Gastroesophageal sphincter (tissue), 4 donors: ENCODE measurements around the gene CXCR4. TPM values are rescaled to one million over a fixed set of nuclear protein-coding genes. Genes with fewer than 3 reads are reported as not detected.

Experiments
- ATAC-seq: fragments of 150-250 bp; one replicate; pipeline ENCODE4 v1.9.1; 2016; ENCODE audit warnings: mild to moderate bottlenecking, moderate library complexity
- H3K27ac ChIP-seq, 4 donors: fragments of 200-600 bp; sonication (generic) in 3 of 4; 1 replicate in 3 of 4; 2 replicates in 1 of 4; pipeline ENCODE4 v1.5.1; 2016 to 2019
- H3K27me3 ChIP-seq: fragments of 200-600 bp; sonication (generic); one replicate; pipeline ENCODE4 v1.5.1; 2019
- H3K36me3 ChIP-seq, 2 donors: fragments of 200-600 bp; sonication (generic); one replicate each; pipeline ENCODE4 v1.5.1; 2019; ENCODE audit warnings: control low read depth in 1 of 2
- H3K4me1 ChIP-seq, 3 donors: fragments of 200-600 bp; sonication (generic); 1 replicate in 2 of 3; 2 replicates in 1 of 3; pipeline ENCODE4 v1.5.1; 2016 to 2019; ENCODE audit warnings: control low read depth in 2 of 3
- H3K4me3 ChIP-seq, 2 donors: fragments of 200-600 bp; sonication (generic); one replicate each; pipeline ENCODE4 v1.5.1; 2019; ENCODE audit warnings: mild to moderate bottlenecking in 1 of 2, moderate library complexity in 1 of 2
- H3K9me3 ChIP-seq, 3 donors: fragments of 200-600 bp; sonication (generic); one replicate each; pipeline ENCODE4 v1.5.1; 2017 to 2019; ENCODE audit warnings: control low read depth in 2 of 3
- EP300 ChIP-seq: sonication (generic); formaldehyde crosslinking; IDR thresholded peaks from one replicate; pipeline ENCODE4 v1.6.1; 2017; ENCODE audit warnings: antibody characterized with exemption, mild to moderate bottlenecking
- POLR2A ChIP-seq, 2 donors: fragments of 450-650 bp; IDR thresholded peaks; one replicate each; pipeline ENCODE4 v1.6.1; 2017; ENCODE audit warnings: antibody characterized with exemption in 2 of 2, mild to moderate bottlenecking in 2 of 2, moderate library complexity in 1 of 2
- POLR2AphosphoS5 ChIP-seq: sonication (generic); formaldehyde crosslinking; IDR thresholded peaks from one replicate; pipeline ENCODE4 v1.6.1; 2017; ENCODE audit warnings: antibody characterized with exemption
- WGBS, 2 donors: methylation state at CpG; one replicate each; pipeline ENCODE4 v1.1.5; 2018; ENCODE audit warnings: low coverage in 1 of 2; 5-methylcytosine and 5-hydroxymethylcytosine counted together
- total RNA-seq, 4 donors: library from RNA; depleted of rRNA; stranded (reverse); fragments of >200 nt; gene quantifications; one replicate each; pipeline ENCODE4 v1.1.0, GENCODE V29; 2016
- TF ChIP-seq, protein P1 (sequence below), 4 experiments: fragments of 200-600 bp in 2 of 4; fragments of 450-650 bp in 2 of 4; sonication (generic) in 1 of 4; IDR thresholded peaks; one replicate each; pipeline ENCODE4 v1.5.1; 2017 to 2019; ENCODE audit warnings: antibody characterized with exemption in 4 of 4, mild to moderate bottlenecking in 2 of 4, moderate library complexity in 2 of 4

CXCR4 gene
- total RNA-seq, 4 donors from 2014 or later = 5.1 to 8.2 (median 7.7) TPM

DNA sequence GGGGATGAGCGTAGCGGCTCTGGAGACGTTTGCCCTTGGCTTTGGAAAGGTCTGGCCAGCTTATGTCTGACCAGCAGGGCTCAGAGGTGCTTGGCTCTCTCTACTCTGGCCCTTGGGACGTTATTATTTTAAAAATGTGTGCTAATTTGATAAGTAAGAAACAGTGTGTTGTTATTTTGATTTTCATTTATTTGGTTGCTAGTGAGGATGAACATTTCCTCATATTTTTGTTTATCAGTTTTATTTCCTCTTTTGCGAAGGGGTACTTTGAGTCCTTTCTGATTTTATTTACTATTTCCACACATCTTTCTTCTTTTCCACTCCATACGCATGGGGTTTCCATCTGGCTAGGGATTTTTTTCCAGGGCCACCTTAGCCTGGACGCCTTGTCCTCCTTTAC, 11.4 kb downstream of the CXCR4 start:
- Histone ChIP-seq H3K9me3 (no peaks in the 10 kb centered on the region), H3K27me3 (no peaks in the 10 kb centered on the region), H3K27ac (no peak overlapping the region), H3K4me3 (no peak overlapping the region), H3K4me1 (no peaks in the 10 kb centered on the region), H3K36me3 (no peaks in the 10 kb centered on the region)
- 76 to 81% methylated on average over 6 to 7 of the region's 7 CpGs for WGBS, 2 donors
- TF ChIP-seq, protein P1, sequence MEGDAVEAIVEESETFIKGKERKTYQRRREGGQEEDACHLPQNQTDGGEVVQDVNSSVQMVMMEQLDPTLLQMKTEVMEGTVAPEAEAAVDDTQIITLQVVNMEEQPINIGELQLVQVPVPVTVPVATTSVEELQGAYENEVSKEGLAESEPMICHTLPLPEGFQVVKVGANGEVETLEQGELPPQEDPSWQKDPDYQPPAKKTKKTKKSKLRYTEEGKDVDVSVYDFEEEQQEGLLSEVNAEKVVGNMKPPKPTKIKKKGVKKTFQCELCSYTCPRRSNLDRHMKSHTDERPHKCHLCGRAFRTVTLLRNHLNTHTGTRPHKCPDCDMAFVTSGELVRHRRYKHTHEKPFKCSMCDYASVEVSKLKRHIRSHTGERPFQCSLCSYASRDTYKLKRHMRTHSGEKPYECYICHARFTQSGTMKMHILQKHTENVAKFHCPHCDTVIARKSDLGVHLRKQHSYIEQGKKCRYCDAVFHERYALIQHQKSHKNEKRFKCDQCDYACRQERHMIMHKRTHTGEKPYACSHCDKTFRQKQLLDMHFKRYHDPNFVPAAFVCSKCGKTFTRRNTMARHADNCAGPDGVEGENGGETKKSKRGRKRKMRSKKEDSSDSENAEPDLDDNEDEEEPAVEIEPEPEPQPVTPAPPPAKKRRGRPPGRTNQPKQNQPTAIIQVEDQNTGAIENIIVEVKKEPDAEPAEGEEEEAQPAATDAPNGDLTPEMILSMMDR (IDR thresholded peaks at IDR 0.05) = no peak
- TF ChIP-seq POLR2A (IDR thresholded peaks at IDR 0.05) = no peak
- TF ChIP-seq POLR2AphosphoS5 = no peak
- TF ChIP-seq EP300 = no peak
- no peak for ATAC-seq

DNA sequence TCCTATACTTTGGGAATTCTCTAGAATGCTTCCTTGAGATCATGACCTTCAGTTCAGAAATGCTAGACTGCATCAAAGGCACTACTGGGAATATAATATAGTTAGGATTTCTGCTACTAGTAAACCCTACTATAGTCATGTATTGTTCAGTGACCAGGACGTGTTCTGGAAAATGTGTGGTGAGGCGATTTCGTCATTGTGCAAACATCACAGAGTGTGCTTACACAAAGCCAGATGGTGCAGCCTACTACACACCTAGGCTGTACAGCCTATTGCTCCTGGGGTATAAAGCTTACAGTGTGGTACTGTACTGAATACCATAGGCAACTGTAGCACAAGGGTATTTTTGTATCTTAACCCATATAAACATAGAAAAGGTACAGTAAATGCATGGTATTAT, 13.0 kb downstream of the CXCR4 start:
- Histone ChIP-seq H3K4me3 (no peak overlapping the region), H3K27ac (no peak overlapping the region), H3K4me1 (no peaks in the 10 kb centered on the region), H3K9me3 (no peaks in the 10 kb centered on the region), H3K36me3 (no peaks in the 10 kb centered on the region), H3K27me3 (no peaks in the 10 kb centered on the region)
- ATAC-seq = no peak
- WGBS, 2 donors = 96% methylated on average over 3 of the region's 3 CpGs; no CpG with 5 or more reads in 1 of the 2 donors
- TF ChIP-seq POLR2AphosphoS5 (no peak), POLR2A (IDR thresholded peaks at IDR 0.05) (no peak), EP300 (no peak)
- TF ChIP-seq, protein P1 (IDR thresholded peaks at IDR 0.05) = no peak

DNA sequence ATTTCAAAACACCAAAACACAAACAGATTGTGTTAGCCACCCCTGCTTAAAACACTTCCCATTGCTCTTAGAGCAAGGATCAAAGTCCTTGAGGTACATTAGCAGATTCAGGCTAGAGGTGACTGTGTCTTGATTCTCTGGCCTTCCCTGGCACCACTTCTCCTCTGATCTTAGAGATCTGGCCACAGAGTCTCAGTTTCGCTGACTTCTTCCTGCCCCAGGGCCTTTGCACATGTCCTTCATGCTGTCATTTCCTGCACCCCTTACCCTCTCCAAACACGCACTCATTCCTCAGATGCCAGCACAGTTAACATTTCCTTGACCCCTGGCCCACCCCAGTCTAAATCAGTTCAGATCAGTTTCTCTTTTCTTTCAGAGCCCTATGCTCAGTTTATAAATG, 16.9 kb downstream of the CXCR4 start:
- H3K4me3 ChIP-seq = no peak overlapping the region
- ATAC-seq = no peak
- 82 to 94% methylated on average over 2 of the region's 2 CpGs for WGBS, 2 donors
- H3K4me1 ChIP-seq = no peaks in the 10 kb centered on the region
- no peaks in the 10 kb centered on the region for H3K36me3 ChIP-seq
- H3K27me3 ChIP-seq = no peaks in the 10 kb centered on the region
- TF ChIP-seq, protein P1 (IDR thresholded peaks at IDR 0.05) = no peak
- TF ChIP-seq POLR2AphosphoS5 (no peak), EP300 (no peak), POLR2A (IDR thresholded peaks at IDR 0.05) (no peak)
- H3K9me3 ChIP-seq = no peaks in the 10 kb centered on the region
- no peak overlapping the region for H3K27ac ChIP-seq

DNA sequence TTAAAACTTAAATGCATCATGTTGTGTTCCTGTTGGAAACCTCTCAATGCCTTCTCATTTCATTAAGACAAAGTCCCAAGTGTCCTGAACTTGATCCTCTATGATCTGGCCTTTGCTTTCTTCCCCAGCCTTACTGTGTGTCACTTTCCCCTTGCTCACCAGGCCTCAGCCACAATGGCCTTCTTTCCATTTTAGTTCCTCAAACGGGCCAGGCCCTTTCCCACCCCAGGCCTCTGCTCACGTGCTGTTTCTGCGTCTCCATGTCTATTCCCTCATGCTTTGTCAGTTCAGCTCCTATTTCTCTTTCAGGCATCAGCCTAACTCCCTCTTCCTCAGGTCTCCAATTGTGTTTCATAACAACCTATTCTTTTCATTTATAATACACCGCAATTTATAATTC, 19.5 kb downstream of the CXCR4 start:
- TF ChIP-seq POLR2A (IDR thresholded peaks at IDR 0.05) (no peak), EP300 (no peak), POLR2AphosphoS5 (no peak)
- TF ChIP-seq, protein P1 (IDR thresholded peaks at IDR 0.05) = no peak
- H3K4me1 ChIP-seq = no peaks in the 10 kb centered on the region
- no peaks in the 10 kb centered on the region for H3K36me3 ChIP-seq
- WGBS, 2 donors = 72 to 100% methylated on average over 1 to 4 of the region's 4 CpGs
- no peak for ATAC-seq
- H3K27me3 ChIP-seq = no peaks in the 10 kb centered on the region
- H3K9me3 ChIP-seq = no peaks in the 10 kb centered on the region
- no peak overlapping the region for H3K27ac ChIP-seq
- no peak overlapping the region for H3K4me3 ChIP-seq

DNA sequence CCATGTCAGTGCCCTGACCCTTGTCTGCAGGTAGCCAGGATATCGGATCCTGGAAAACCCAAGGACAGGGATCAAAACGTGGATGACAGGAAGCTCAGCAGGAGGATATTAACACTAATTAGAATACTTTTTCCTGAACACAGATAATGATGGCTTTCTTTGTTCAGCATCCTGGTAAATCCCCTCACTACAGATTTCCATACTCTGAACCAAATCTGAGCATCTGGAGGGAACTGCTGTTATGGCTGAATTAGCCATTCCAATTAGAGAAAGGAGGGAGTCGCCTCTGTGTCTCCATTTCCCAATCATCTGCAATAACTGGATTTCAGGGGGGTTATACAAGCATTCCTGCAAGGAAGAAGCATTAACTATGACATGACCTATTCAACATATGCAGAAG, 24.4 kb downstream of the CXCR4 start:
- TF ChIP-seq, protein P1 (IDR thresholded peaks at IDR 0.05) = no peak
- no peak for TF ChIP-seq EP300
- TF ChIP-seq POLR2A (IDR thresholded peaks at IDR 0.05) = no peak
- no peak for TF ChIP-seq POLR2AphosphoS5
- Histone ChIP-seq H3K4me3 (no peak overlapping the region), H3K4me1 (no peaks in the 10 kb centered on the region), H3K36me3 (no peaks in the 10 kb centered on the region), H3K27ac (no peak overlapping the region), H3K27me3 (no peaks in the 10 kb centered on the region), H3K9me3 (no peaks in the 10 kb centered on the region)
- no peak for ATAC-seq
- WGBS, 2 donors = 58 to 70% methylated on average over 2 to 3 of the region's 3 CpGs
